IPS DF 6.9 (cell line): ENCODE data around the gene UBR2.

ENCODE experiments used
- DNase-seq: peaks from one replicate; pipeline ENCODE4 v3.0.0-alpha.2; 2013; ENCODE audit warnings: low read depth, low spot score
- H3K27ac ChIP-seq: one replicate; pipeline ENCODE4 v1.5.1; 2013; ENCODE audit warnings: low read length, control low read depth
- H3K27me3 ChIP-seq: 2 replicates; pipeline ENCODE4 v1.6.1; 2013; ENCODE audit warnings: mild to moderate bottlenecking, low read length; ENCODE audit not compliant: control insufficient read depth, insufficient read depth
- H3K36me3 ChIP-seq: 2 replicates; pipeline ENCODE4 v1.6.1; 2013; ENCODE audit warnings: low read length; ENCODE audit not compliant: control insufficient read depth, insufficient read depth
- H3K4me1 ChIP-seq: 2 replicates; pipeline ENCODE4 v1.6.1; 2013; ENCODE audit warnings: low read length; ENCODE audit not compliant: control insufficient read depth, insufficient read depth
- H3K4me3 ChIP-seq: 2 replicates; pipeline ENCODE4 v1.5.1; 2013; ENCODE audit warnings: mild to moderate bottlenecking, low read length
- H3K9me3 ChIP-seq: 2 replicates; pipeline ENCODE4 v1.6.1; 2013; ENCODE audit warnings: low read length, inconsistent platforms; ENCODE audit not compliant: control insufficient read depth, insufficient read depth
- WGBS: extraction: QIAGEN DNeasy Blood & Tissue Kit; methylation state at CpG from one replicate; pipeline ENCODE4 v1.1.7; 2013; ENCODE audit warnings: mixed read lengths, missing lambda C conversion rate; ENCODE audit not compliant: insufficient read length, insufficient coverage; 5-methylcytosine and 5-hydroxymethylcytosine counted together

Gene UBR2

GRCh38 chr6:42530751-42531150, 33.1 kb upstream of the UBR2 start:
- Histone ChIP-seq H3K9me3 (no peaks in the 10 kb centered on the region), H3K4me1 (no peaks in the 10 kb centered on the region), H3K4me3 (no peak overlapping the region), H3K27ac (no peak overlapping the region), H3K36me3 (no peaks in the 10 kb centered on the region), H3K27me3 (no peaks in the 10 kb centered on the region)
- WGBS = no CpG with 5 or more reads among the region's 1 CpG
- no peak for DNase-seq

DNA sequence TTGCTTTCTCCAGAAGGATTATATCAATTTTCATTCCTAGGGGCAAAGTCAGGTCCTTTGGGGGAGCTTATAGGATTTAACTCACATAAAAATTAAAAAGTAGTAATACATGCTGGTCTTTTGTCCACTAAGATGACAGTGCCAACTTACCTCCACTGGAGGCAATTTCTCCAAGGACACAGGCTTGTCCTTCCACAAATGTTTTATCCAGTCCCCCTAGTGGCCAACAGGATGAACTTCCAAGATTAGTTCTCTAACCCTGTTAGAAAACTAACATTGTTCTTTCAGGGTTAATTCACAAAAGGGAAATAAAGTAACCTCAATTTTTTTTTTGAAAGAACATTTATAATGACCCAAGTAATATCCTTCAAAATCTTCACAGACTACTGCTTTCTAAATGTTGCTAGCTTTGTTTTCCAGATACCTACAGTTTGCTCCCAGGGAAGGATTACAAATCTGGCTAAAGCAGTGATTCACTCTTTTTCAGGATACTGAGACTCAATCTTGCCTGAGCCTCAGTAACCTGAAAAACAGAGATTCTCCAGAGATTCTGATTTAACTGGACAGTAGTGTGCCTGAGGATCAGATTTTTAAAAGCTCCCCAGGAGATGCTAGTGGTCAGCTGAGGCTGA, 31.7 kb upstream of the UBR2 start:
- Histone ChIP-seq H3K4me1 (no peaks in the 10 kb centered on the region), H3K27ac (no peak overlapping the region)
- DNase-seq = no peak

GRCh38 chr6:42533794-42534193, 30.0 kb upstream of the UBR2 start:
- no CpG with 5 or more reads among the region's 5 CpGs for WGBS
- no peak overlapping the region for H3K27ac ChIP-seq
- no peaks in the 10 kb centered on the region for H3K9me3 ChIP-seq
- no peaks in the 10 kb centered on the region for H3K27me3 ChIP-seq
- no peaks in the 10 kb centered on the region for H3K36me3 ChIP-seq
- DNase-seq = no peak
- no peak overlapping the region for H3K4me3 ChIP-seq
- no peaks in the 10 kb centered on the region for H3K4me1 ChIP-seq

More for the DNA sequence above, 31.7 kb upstream of the UBR2 start:
- Histone ChIP-seq H3K4me3 (no peak overlapping the region), H3K27me3 (no peaks in the 10 kb centered on the region), H3K9me3 (no peaks in the 10 kb centered on the region), H3K36me3 (no peaks in the 10 kb centered on the region)

GRCh38 chr6:42537536-42537935, 26.3 kb upstream of the UBR2 start:
- H3K27ac ChIP-seq = no peak overlapping the region
- H3K4me1 ChIP-seq = no peaks in the 10 kb centered on the region
- no peak for DNase-seq
- H3K36me3 ChIP-seq = no peaks in the 10 kb centered on the region
- no CpG with 5 or more reads among the region's 1 CpG for WGBS
- no peaks in the 10 kb centered on the region for H3K9me3 ChIP-seq
- H3K27me3 ChIP-seq = no peaks in the 10 kb centered on the region
- no peak overlapping the region for H3K4me3 ChIP-seq

GRCh38 chr6:42539135-42539534, 24.7 kb upstream of the UBR2 start:
- H3K9me3 ChIP-seq = no peaks in the 10 kb centered on the region
- H3K4me3 ChIP-seq = no peak overlapping the region
- no peaks in the 10 kb centered on the region for H3K36me3 ChIP-seq
- no peaks in the 10 kb centered on the region for H3K4me1 ChIP-seq
- H3K27me3 ChIP-seq = no peaks in the 10 kb centered on the region
- no peak for DNase-seq
- WGBS = no CpG with 5 or more reads among the region's 1 CpG
- H3K27ac ChIP-seq = no peak overlapping the region

- Histone ChIP-seq H3K27ac (no peak overlapping the region), H3K27me3 (no peaks in the 10 kb centered on the region), H3K4me1 (no peaks in the 10 kb centered on the region; the same call in 1 of the 2 replicates), H3K36me3 (no peaks in the 10 kb centered on the region), H3K4me3 (no peak overlapping the region), H3K9me3 (no peaks in the 10 kb centered on the region)
- no peak for DNase-seq
- no CpG with 5 or more reads among the region's 7 CpGs for WGBS
These were observed 18.5 kb upstream of the UBR2 start for GRCh38 chr6:42545226-42545773.

DNA sequence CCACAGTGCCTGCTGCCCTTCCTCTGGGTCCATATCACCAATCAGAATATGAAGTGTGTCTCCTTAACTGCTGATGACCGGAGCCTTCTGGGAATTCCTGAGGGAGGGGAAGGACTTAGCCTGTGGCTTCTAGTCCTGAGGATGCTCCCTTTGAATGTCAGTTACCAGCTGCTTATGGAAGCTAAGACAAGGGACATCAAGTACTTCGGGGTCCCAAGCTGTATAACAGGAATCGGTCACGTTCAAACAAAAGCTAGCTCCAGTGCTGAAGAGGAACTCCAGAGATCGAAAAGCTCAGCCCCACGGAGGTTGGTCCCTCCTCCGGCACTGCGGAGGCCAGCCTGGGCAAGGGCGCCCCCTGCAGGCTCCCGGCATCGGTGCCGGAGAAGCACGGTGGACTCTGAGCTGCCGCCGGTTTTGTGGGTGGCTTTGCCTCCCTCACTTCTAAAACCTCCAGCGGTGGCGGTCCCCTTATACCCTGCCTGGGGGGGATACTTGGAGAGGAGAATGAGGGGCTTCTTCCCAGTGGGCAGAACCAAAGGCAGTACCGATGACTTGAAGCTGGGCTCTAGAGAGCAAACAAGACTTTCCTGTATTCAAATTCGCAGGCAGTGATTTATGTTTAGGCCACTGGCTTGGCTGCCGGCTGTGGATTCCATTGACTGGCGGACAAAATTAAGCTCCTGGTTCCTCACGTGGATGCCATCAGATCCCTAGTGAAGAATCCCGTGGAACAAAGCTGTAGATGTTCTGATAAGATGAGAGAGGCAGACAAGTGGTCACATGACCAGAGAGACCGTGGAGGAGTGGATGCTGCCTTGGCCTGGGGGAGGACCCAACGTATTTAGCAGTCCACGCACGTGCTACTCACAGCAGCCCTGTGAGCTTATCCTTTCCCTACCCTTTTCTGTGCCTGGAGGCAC, 16.2 kb upstream of the UBR2 start:
- DNase-seq = peak; percentile 67
- no peaks in the 10 kb centered on the region for H3K36me3 ChIP-seq
- H3K9me3 ChIP-seq = no peaks in the 10 kb centered on the region
- no CpG with 5 or more reads among the region's 27 CpGs for WGBS
- H3K4me1 ChIP-seq = no peaks in the 10 kb centered on the region; the same call in 1 of the 2 replicates
- no peak overlapping the region for H3K27ac ChIP-seq
- peak overlapping the region; percentile 27; the same call in 1 of the 2 replicates for H3K4me3 ChIP-seq
- H3K27me3 ChIP-seq = no peaks in the 10 kb centered on the region

DNA sequence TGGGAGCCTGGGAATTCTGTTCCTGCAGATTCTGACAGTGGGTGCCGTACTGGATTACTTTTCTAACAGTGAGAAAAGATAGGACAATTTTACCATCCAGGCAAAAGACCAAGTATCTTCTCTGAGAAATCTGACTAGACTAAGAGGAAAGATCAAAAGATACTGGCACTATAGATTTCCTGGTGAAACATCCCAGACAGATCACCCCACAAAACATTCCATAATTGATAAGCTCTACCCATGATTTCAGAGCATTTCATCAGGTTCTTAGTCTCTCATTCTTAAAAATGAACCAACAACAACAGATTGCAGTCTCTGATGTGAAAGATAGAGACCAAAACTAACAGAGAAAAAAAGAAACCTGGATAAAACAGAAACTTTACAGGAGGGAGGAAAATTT, 13.6 kb upstream of the UBR2 start:
- Histone ChIP-seq H3K27me3 (no peaks in the 10 kb centered on the region), H3K4me1 (no peaks in the 10 kb centered on the region; the same call in 1 of the 2 replicates), H3K36me3 (no peaks in the 10 kb centered on the region; the same call in 1 of the 2 replicates), H3K4me3 (no peak overlapping the region), H3K27ac (no peak overlapping the region), H3K9me3 (no peaks in the 10 kb centered on the region)
- no peak for DNase-seq
- WGBS = no CpG with 5 or more reads among the region's 1 CpG

GRCh38 chr6:42551217-42551616, 12.6 kb upstream of the UBR2 start:
- Histone ChIP-seq H3K36me3 (no peaks in the 10 kb centered on the region; the same call in 1 of the 2 replicates), H3K9me3 (no peaks in the 10 kb centered on the region), H3K4me1 (no peaks in the 10 kb centered on the region; the same call in 1 of the 2 replicates), H3K27me3 (no peaks in the 10 kb centered on the region), H3K4me3 (no peak overlapping the region), H3K27ac (no peak overlapping the region)
- no CpG with 5 or more reads among the region's 1 CpG for WGBS
- DNase-seq = no peak

- no peaks in the 10 kb centered on the region; the same call in 1 of the 2 replicates for H3K4me1 ChIP-seq
- H3K27ac ChIP-seq = no peak overlapping the region
- no peak for DNase-seq
- H3K4me3 ChIP-seq = no peak overlapping the region
- no peaks in the 10 kb centered on the region; the same call in 1 of the 2 replicates for H3K36me3 ChIP-seq
- no peaks in the 10 kb centered on the region for H3K9me3 ChIP-seq
- WGBS = no CpG with 5 or more reads among the region's 5 CpGs
- no peaks in the 10 kb centered on the region for H3K27me3 ChIP-seq
These were observed 11.4 kb upstream of the UBR2 start for GRCh38 chr6:42552380-42552779.
